HG03103 (cell line): ENCODE results near the gene MYO1A.
"Not testable (repeated sequence)": the region's sequence is repeated elsewhere in the genome, so short reads cannot be mapped to it uniquely, and the experiment has no call there.

Experiments used
- ATAC-seq: cut with Tn5 transposase; IDR thresholded peaks from one replicate; pipeline ENCODE4 v1.9.1; 2021; ENCODE audit warnings: low read depth; ENCODE audit not compliant: unreplicated experiment

Gene MYO1A

GRCh38 chr12:57087691-57088353 is 37.9 kb upstream of the MYO1A start:
- no peak for ATAC-seq

GRCh38 chr12:57087010-57087690 is 37.2 kb upstream of the MYO1A start:
- no peak for ATAC-seq

- no peak for ATAC-seq
Measured at GRCh38 chr12:57086493-57087009, 36.6 kb upstream of the MYO1A start.

- no peak for ATAC-seq
Measured at GRCh38 chr12:57085999-57086492, 36.1 kb upstream of the MYO1A start.

GRCh38 chr12:57080855-57081254 is 30.9 kb upstream of the MYO1A start:
- ATAC-seq, result no peak

- ATAC-seq, result no peak
Measured at GRCh38 chr12:57079821-57080220, 29.9 kb upstream of the MYO1A start.

- ATAC-seq, result peak; percentile 93
Measured at GRCh38 chr12:57078519-57079404, 28.8 kb upstream of the MYO1A start, which contains the start of gene NEMP1. Gene NEMP1 (minus strand): TSS chr12:57078791. CDS start chr12:57078745, 46 bp downstream.

GRCh38 chr12:57073566-57074450 is 23.9 kb upstream of the MYO1A start:
- ATAC-seq, result not testable (repeated sequence)

- ATAC-seq, result no peak
Measured at GRCh38 chr12:57072661-57073060, 22.7 kb upstream of the MYO1A start.

GRCh38 chr12:57069523-57069922 is 19.6 kb upstream of the MYO1A start:
- peak; percentile 51 for ATAC-seq

- no peak for ATAC-seq
Measured at GRCh38 chr12:57066245-57066644, 16.3 kb upstream of the MYO1A start.

- ATAC-seq, result peak; percentile 64
Measured at GRCh38 chr12:57063991-57064685, 14.2 kb upstream of the MYO1A start.

GRCh38 chr12:57058454-57058853 is 8.5 kb upstream of the MYO1A start:
- no peak for ATAC-seq

GRCh38 chr12:57057067-57057751 is 7.3 kb upstream of the MYO1A start:
- ATAC-seq, result no peak

- ATAC-seq, result no peak
Measured at GRCh38 chr12:57055824-57056223, 5.9 kb upstream of the MYO1A start.

- not testable (repeated sequence) for ATAC-seq
Measured at GRCh38 chr12:57053901-57054300, 4.0 kb upstream of the MYO1A start.

GRCh38 chr12:57053146-57053545 is 3.2 kb upstream of the MYO1A start:
- not testable (repeated sequence) for ATAC-seq

GRCh38 chr12:57051011-57051410 is 1.1 kb upstream of the MYO1A start:
- ATAC-seq, result no peak

GRCh38 chr12:57049119-57049446 is 846 bp downstream of the MYO1A start:
- no peak for ATAC-seq
